Retinal pigment epithelial cell (primary cell): ENCODE measurements around the gene URAD.

Experiments used
- DNase-seq: peaks from one replicate; pipeline ENCODE4 v3.0.0-alpha.2; 2010; ENCODE audit warnings: low read depth
- H3K4me3 ChIP-seq: 2 replicates; pipeline ENCODE4 v1.5.1; 2011; ENCODE audit warnings: mild to moderate bottlenecking, low read length, control low read depth, moderate library complexity
- TF ChIP-seq, protein P1 (sequence below): conservative IDR thresholded peaks from 2 replicates; pipeline ENCODE4 v1.5.1; 2011; ENCODE audit warnings: low read depth, low read length, control low read depth, inconsistent platforms

The URAD gene

GRCh38 chr13:27979765-27980279, 8.7 kb downstream of the URAD start:
- H3K4me3 ChIP-seq: no peak overlapping the region
- no peak for DNase-seq
- TF ChIP-seq, protein P1, sequence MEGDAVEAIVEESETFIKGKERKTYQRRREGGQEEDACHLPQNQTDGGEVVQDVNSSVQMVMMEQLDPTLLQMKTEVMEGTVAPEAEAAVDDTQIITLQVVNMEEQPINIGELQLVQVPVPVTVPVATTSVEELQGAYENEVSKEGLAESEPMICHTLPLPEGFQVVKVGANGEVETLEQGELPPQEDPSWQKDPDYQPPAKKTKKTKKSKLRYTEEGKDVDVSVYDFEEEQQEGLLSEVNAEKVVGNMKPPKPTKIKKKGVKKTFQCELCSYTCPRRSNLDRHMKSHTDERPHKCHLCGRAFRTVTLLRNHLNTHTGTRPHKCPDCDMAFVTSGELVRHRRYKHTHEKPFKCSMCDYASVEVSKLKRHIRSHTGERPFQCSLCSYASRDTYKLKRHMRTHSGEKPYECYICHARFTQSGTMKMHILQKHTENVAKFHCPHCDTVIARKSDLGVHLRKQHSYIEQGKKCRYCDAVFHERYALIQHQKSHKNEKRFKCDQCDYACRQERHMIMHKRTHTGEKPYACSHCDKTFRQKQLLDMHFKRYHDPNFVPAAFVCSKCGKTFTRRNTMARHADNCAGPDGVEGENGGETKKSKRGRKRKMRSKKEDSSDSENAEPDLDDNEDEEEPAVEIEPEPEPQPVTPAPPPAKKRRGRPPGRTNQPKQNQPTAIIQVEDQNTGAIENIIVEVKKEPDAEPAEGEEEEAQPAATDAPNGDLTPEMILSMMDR: no peak

GRCh38 chr13:27979001-27979643, 9.4 kb downstream of the URAD start:
- no peak overlapping the region for H3K4me3 ChIP-seq
- TF ChIP-seq, protein P1: no peak
- DNase-seq: no peak

DNA sequence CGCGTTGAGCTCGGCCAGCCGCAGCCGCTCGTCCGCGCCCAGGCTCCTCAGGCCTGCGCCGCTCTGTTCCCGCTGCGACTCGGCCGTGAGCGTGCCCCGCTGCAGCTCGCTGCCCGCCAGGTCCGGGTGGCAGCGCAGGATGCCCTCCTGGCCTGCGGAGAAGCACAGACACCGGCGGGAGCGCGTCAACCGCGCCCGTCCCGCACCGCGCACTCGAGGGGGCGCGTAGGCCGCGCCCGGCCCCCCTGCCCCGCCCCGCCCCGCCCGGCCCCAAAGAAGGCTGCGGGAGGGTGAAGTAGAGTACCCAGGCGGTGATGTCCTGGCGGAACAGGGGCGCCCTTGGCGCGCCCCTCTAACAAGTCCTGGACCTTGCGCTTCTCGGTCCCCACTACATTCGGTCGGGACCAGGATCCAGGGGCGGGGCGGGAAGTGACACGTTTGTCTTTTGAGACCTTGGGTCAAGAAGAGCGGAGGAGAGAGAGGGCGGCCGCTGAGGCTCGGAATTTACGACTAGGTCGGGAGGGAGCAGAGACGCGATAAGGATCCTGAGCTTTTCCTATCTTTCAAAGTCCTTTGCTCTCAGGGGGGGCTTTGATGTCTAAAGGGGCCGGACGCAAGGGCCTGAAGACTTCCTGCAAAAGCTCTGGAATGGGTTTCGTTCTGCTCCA, 10.1 kb downstream of the URAD start:
- no peak for DNase-seq
- H3K4me3 ChIP-seq: no peak overlapping the region
- TF ChIP-seq, protein P1: no peak

- H3K4me3 ChIP-seq: no peak overlapping the region
- TF ChIP-seq, protein P1: no peak
Measured at GRCh38 chr13:27977476-27978300, 10.8 kb downstream of the URAD start.

GRCh38 chr13:27976362-27977091, 12.0 kb downstream of the URAD start:
- DNase-seq: no peak
- no peak overlapping the region for H3K4me3 ChIP-seq
- TF ChIP-seq, protein P1: no peak

More at GRCh38 chr13:27977476-27978300, 10.8 kb downstream of the URAD start:
- no peak for DNase-seq

GRCh38 chr13:27975564-27976361, 12.7 kb downstream of the URAD start:
- no peak overlapping the region for H3K4me3 ChIP-seq
- no peak for DNase-seq
- TF ChIP-seq, protein P1: no peak
